Measurements from ENCODE around the gene ORMDL2.
"Not testable (repeated sequence)": the region's sequence is repeated elsewhere in the genome, so short reads cannot be mapped to it uniquely, and the experiment has no call there.

Gene ORMDL2

GRCh38 chr12:55828357-55828756 lies 10.5 kb downstream of the ORMDL2 start:
- DNase-seq (ENCODE audit: low read depth in 2 of 2) = no peak

- DNase-seq (ENCODE audit: low read depth in 2 of 2) = peak in 1 of 2 donors; percentile 25
Observed at GRCh38 chr12:55829967-55830600, 12.2 kb downstream of the ORMDL2 start.

GRCh38 chr12:55830601-55831446 lies 13.0 kb downstream of the ORMDL2 start:
- DNase-seq (ENCODE audit: low read depth in 2 of 2) = peak in 1 of 2 donors; percentile 24

DNA sequence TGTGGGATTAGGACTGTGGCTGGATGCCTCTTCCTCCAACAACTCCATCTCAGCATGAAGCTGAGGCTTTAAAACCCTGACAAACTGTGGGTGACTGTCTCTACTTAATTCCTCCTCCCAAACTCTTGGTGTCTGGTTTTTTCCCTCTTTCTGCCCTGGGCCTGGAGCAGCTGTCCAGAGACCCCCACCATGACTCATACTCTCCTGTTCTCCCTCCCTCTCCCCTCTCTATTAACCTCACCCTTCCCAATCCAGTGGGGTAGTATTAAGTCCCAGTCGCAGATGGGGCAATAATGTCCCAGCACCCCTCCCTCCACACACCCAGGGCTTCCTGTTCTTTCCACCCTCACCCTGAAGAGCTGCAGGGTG lies 13.6 kb downstream of the ORMDL2 start:
- no peak for DNase-seq (ENCODE audit: low read depth in 2 of 2)

DNA sequence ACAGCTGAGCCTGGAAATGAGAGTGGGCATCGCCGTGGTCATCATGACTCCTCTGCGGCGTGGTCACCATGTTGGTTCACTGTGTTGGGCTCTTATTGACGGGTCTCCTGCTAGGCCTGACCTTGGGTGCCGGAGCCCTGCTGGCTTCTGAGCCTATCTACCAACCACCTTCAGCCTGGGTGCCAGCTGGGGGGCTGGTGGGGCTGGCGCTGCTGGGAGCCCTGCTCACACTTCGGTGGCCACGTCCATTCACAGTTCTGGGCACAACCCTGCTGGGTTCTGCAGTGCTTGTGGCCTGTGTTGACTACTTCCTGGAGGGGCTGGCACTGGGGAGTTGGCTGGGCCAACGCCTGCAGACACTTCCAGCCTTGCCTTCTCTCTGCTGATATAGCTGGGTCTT lies 15.2 kb downstream of the ORMDL2 start:
- no peak for DNase-seq (ENCODE audit: low read depth in 2 of 2)

GRCh38 chr12:55834400-55834799 lies 16.6 kb downstream of the ORMDL2 start:
- not testable (repeated sequence) for DNase-seq (ENCODE audit: low read depth in 2 of 2)

GRCh38 chr12:55838361-55838760 lies 20.5 kb downstream of the ORMDL2 start:
- DNase-seq (ENCODE audit: low read depth in 2 of 2) = no peak

DNA sequence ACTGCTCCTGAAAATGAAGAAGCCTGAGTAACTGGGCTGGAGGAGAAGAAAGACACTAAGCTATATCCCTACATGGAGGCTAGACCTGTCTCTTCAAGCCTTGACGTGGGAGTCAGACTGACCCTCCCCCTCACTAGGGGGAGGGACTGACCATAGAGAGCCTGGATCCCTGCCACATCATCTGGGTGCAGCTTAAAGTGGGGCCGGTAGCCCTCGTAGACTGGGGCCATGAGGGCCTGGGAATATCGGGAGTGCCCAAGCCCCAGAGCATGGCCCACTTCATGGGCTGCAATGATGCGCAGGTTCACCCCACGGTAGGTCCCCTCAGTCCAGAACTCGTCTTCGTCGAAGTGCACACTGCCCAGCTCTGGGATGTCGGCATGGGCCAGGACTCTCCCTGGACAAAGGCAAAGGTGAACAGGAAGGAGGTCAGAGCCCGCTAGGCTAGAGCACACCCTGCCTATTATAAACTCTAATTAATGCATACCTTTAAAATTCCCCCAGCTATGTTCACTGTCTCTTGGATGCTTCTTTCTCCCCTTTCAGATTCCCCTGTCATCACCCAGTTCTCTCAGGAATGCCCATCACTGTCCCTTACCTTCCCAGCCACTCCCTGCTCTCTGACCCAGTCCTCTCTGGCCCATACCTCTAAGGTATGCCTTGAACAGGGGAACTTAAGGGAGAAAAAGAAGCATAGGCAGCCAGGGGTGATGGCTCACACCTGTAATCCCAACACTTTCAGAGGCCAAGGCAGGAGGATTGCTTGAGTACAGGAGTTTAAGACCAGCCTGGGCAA lies 21.7 kb downstream of the ORMDL2 start:
- no peak for DNase-seq (ENCODE audit: low read depth in 2 of 2)

GRCh38 chr12:55840581-55841351 lies 22.9 kb downstream of the ORMDL2 start:
- DNase-seq (ENCODE audit: low read depth in 2 of 2) = no peak

GRCh38 chr12:55842681-55843429 lies 25.0 kb downstream of the ORMDL2 start, which contains the start of gene MMP19:
Gene MMP19 (minus strand): TSS chr12:55842936. CDS start chr12:55842830, 106 bp downstream.
- DNase-seq (ENCODE audit: low read depth in 2 of 2) = no peak

DNA sequence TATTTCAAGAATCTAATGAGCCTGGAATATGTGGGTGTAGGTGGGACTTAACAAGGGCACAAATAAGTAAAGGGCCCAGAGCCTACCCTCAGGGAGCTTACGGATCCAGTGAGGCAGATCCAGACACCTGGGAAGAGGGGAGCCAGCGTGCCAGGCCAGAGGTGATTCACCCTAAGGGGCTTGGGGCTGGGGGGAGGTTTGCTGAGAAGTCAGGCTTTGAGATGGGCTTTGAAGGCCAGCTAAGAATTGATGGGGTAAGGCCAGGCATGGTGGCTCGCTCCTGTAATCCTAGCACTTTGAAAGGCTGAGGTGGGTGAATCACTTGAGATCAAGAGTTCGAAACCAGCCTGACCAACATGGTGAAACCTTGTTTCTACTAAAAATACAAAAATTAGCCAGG lies 25.6 kb downstream of the ORMDL2 start:
- no peak for DNase-seq (ENCODE audit: low read depth in 2 of 2)

DNA sequence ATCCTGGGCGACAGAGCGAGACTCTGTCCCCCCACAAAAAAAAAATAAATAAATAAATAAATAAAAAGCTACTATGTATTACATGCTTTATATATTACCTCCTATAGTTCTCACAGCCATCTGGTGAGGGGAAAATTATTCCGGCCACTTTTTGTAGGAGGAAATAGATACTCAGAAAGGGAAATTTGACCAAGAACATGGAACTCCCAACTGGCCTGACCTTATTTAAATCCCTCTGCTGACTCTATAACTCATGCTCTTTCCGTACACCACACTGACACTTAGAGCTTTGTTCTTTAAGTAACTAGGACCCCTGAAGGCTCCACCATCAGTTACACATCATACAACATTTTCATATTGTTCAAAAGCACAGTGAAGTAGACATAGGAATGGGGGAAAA lies 27.1 kb downstream of the ORMDL2 start:
- DNase-seq (ENCODE audit: low read depth in 2 of 2) = no peak

DNA sequence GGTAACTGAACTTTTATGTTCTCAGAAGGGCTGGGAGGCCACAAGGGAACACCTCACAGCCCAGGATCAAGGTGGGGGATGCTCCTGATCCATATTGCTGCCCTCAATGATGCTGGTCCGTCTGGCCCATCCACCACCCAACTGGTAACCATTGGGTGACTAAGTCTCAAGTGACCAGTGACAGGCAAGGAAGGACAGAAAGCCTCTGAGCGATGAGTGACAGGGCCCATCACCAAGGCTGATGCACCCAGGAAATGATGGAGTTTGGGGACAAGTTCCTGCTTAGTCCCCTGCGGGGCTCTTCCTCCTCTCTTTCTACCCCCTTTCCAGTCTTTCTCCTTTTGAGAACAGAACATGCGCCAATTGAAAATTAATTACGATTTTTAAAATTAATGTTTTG lies 27.5 kb downstream of the ORMDL2 start:
- DNase-seq (ENCODE audit: low read depth in 2 of 2) = no peak

- DNase-seq (ENCODE audit: low read depth in 2 of 2) = no peak
Observed at GRCh38 chr12:55845785-55846496, 28.1 kb downstream of the ORMDL2 start.

GRCh38 chr12:55847033-55847432 lies 29.2 kb downstream of the ORMDL2 start:
- DNase-seq (ENCODE audit: low read depth in 2 of 2) = peak in 1 of 2 donors; percentile 16

DNA sequence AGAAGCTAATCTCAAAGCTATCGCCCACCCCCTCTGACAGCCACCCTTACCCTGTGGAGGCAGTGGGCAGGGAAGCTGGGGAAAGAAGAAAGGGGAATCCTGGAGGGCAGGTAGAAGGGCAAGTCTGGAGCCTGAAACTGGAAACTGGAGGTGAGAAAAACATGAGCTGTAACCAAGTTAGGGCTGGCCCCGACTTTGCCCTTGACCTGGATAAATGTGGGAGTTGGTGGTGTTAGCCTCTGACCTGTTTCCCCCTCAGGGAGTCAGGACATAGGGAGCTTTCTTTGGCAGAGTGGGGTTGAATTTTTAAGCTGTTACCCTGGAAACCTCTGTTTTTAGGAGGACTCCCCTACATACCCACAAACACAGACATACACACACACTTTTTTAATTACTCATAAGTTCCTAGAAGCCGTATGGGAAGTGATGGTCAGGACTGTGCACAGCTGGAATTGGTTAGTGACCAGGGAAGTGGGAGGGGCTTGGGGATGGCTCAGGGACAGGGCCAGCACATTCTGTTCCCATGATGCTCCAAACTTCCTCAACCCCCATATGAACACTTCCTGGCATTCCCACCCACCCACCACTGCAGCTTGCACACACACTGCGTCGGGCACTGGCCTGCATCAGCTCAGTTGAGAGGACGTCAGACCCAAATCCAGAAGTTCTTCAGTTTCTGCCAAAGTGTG lies 29.9 kb downstream of the ORMDL2 start:
- DNase-seq (ENCODE audit: low read depth in 2 of 2) = peak in 1 of 2 donors; percentile 12

- DNase-seq (ENCODE audit: low read depth in 2 of 2) = no peak
Observed at GRCh38 chr12:55849616-55850343, 31.9 kb downstream of the ORMDL2 start.

DNA sequence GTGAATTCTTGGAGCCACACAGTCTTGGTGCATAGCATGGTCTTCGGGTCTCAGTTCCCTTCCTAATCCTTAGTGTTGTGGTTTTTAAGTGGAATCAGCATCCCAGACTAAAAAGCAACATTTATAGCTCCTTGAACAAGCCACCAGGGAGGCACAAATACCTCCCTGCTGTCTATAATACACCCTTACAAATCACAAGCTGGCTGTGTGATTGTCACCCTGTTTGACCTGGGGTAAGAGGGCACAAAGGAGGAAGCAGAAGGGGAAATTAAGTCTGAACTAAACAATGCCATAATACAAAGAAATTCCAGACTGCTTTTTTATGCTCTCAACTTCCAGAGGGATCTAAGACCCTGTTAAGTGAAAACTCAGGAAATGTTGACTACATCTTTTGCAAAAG lies 32.6 kb downstream of the ORMDL2 start:
- no peak for DNase-seq (ENCODE audit: low read depth in 2 of 2)

DNA sequence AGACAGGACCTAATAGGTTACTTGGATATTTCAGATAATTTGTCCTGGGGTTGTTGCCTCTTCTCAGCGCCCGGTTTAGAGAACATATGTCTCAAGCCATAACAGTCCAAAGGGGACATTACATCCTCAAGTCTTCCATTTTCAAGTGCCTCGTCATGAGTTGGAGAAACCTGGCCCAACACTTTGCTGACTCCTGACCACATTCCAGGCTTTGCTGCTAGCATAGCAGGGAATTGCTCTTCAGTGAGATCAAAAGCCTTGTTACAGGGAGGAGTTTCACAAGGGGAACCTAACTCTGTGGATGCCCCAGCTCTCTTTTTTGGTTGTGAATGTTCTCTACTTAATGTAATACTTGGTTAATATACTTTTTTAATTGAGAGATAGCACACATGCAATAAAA lies 33.1 kb downstream of the ORMDL2 start:
- no peak for DNase-seq (ENCODE audit: low read depth in 2 of 2)
